Endodermal cell (in vitro differentiated cells): ENCODE results near the gene TMEM119. TPM values are rescaled to one million over a fixed set of nuclear protein-coding genes. Genes with fewer than 3 reads are reported as not detected.

Experiments used
- DNase-seq: peaks from one replicate; pipeline ENCODE4 v3.0.0-alpha.2; 2017
- H3K27ac ChIP-seq: 2 replicates; pipeline ENCODE4 v1.5.1; 2013; ENCODE audit warnings: mild to moderate bottlenecking, low read depth, low read length, moderate library complexity
- H3K27me3 ChIP-seq: 2 replicates; pipeline ENCODE4 v1.6.1; 2013; ENCODE audit warnings: mild to moderate bottlenecking, low read length, moderate library complexity; ENCODE audit not compliant: insufficient read depth, control insufficient read depth, poor library complexity, severe bottlenecking
- H3K36me3 ChIP-seq: 2 replicates; pipeline ENCODE4 v1.7.0; 2013; ENCODE audit warnings: mild to moderate bottlenecking, low read length, moderate library complexity; ENCODE audit not compliant: control insufficient read depth, insufficient read depth
- H3K4me1 ChIP-seq: one replicate; pipeline ENCODE4 v1.7.0; 2013; ENCODE audit warnings: low read length; ENCODE audit not compliant: control insufficient read depth, insufficient read depth
- H3K4me3 ChIP-seq: 2 replicates; pipeline ENCODE4 v1.5.1; 2013; ENCODE audit warnings: mild to moderate bottlenecking, low read length, moderate library complexity
- H3K9ac ChIP-seq: 2 replicates; pipeline ENCODE4 v1.6.1; 2013; ENCODE audit warnings: mild to moderate bottlenecking, low read length, moderate library complexity; ENCODE audit not compliant: poor library complexity, severe bottlenecking; ENCODE audit errors: extremely low read depth
- H3K9me3 ChIP-seq: 2 replicates; pipeline ENCODE4 v1.6.1; 2013; ENCODE audit warnings: mild to moderate bottlenecking, low read length, moderate library complexity; ENCODE audit not compliant: control insufficient read depth
- H3K27ac Mint-ChIP-seq: 2 replicates; pipeline ENCODE4 v1.8.0; 2020; ENCODE audit warnings: mixed read lengths
- H3K27me3 Mint-ChIP-seq: 2 replicates; pipeline ENCODE4 v1.8.0; 2021; ENCODE audit warnings: mild to moderate bottlenecking, mixed read lengths; ENCODE audit not compliant: insufficient read depth
- H3K36me3 Mint-ChIP-seq: 2 replicates; pipeline ENCODE4 v1.8.0; 2020; ENCODE audit warnings: low read depth, mixed read lengths
- H3K4me1 Mint-ChIP-seq: 2 replicates; pipeline ENCODE4 v1.8.0; 2020; ENCODE audit warnings: mixed read lengths
- H3K4me3 Mint-ChIP-seq: 2 replicates; pipeline ENCODE4 v1.8.0; 2020; ENCODE audit warnings: mild to moderate bottlenecking, moderate library complexity, mixed read lengths
- H3K9me3 Mint-ChIP-seq: 2 replicates; pipeline ENCODE4 v1.8.0; 2020; ENCODE audit warnings: mild to moderate bottlenecking, mixed read lengths
- WGBS, 2 experiments: methylation state at CpG; one replicate each; pipeline versions ENCODE4 v1.1.5 to v1.1.7; 2013; ENCODE audit warnings: missing lambda C conversion rate in 2 of 2, mixed read lengths in 1 of 2; ENCODE audit not compliant: insufficient coverage in 1 of 2, insufficient read length in 1 of 2; 5-methylcytosine and 5-hydroxymethylcytosine counted together
- total RNA-seq, 2 donors: library from RNA; stranded (reverse); fragmentation: NEBNext Ultra II Directional in 1 of 2; extraction: Animal tissue kit (Norgen Biotek cat#: 25700) in 1 of 2; gene quantifications; 2 replicates in 1 of 2; 3 replicates in 1 of 2; pipeline ENCODE4 v1.2.1, GENCODE V29; 2021
- TF ChIP-seq, protein P1 (sequence below): fragments of 200-600 bp; sonication (generic); conservative IDR thresholded peaks from 2 replicates; pipeline ENCODE4 v1.5.0; 2021; ENCODE audit warnings: antibody characterized with exemption, mild to moderate bottlenecking

Gene TMEM119
- total RNA-seq, 2 donors from 2014 or later = 0.11 to 0.15 TPM

DNA sequence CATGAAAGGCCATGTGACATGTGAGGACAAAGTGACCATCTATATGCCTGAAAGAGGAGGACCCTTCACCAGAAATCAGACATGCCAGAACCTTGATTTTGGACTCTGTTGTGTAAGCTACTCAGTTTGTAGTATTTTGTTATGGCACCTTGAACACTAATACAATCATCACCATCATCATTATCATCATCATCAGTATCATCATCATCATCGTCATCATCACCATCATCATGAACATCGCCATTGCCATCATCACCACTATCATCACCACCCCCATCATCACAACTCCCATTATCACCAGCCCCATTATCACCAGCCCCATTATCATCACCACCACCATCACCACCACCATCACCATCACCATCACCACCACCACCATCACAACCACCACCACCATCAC lies 19.6 kb downstream of the TMEM119 start:
- Histone ChIP-seq H3K9me3 (no peaks in the 10 kb centered on the region), H3K27ac (no peak overlapping the region), H3K4me3 (no peak overlapping the region), H3K27me3 (no peaks in the 10 kb centered on the region), H3K9ac (no peak overlapping the region), H3K36me3 (no peaks in the 10 kb centered on the region), H3K4me1 (no peaks in the 10 kb centered on the region)
- Mint-ChIP-seq H3K4me1 (no peaks in the 10 kb centered on the region), H3K36me3 (no peaks in the 10 kb centered on the region), H3K9me3 (no peaks in the 10 kb centered on the region), H3K27ac (no peak overlapping the region), H3K4me3 (no peak overlapping the region), H3K27me3 (peaks cover 6% of the 10 kb centered on the region)
- TF ChIP-seq, protein P1, sequence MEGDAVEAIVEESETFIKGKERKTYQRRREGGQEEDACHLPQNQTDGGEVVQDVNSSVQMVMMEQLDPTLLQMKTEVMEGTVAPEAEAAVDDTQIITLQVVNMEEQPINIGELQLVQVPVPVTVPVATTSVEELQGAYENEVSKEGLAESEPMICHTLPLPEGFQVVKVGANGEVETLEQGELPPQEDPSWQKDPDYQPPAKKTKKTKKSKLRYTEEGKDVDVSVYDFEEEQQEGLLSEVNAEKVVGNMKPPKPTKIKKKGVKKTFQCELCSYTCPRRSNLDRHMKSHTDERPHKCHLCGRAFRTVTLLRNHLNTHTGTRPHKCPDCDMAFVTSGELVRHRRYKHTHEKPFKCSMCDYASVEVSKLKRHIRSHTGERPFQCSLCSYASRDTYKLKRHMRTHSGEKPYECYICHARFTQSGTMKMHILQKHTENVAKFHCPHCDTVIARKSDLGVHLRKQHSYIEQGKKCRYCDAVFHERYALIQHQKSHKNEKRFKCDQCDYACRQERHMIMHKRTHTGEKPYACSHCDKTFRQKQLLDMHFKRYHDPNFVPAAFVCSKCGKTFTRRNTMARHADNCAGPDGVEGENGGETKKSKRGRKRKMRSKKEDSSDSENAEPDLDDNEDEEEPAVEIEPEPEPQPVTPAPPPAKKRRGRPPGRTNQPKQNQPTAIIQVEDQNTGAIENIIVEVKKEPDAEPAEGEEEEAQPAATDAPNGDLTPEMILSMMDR = no peak
- WGBS, 2 experiments = 65 to 69% methylated on average over 2 of the region's 2 CpGs
- no peak for DNase-seq

DNA sequence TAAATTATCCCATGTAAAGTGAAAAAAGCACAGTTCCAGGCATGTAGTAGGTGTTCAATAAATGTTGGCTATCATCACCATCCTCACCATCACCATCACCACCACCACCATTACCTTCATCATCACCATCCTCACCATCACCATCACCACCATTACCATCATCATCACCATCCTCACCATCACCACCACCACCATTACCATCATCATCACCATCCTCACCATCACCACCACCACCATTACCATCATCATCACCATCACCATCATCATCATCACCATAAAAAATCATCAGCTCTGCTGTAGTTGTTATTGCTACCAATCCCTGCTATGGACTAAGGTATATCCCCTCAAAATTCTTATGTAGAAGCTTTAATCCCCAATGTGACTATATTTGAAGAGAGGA lies 20.4 kb downstream of the TMEM119 start:
- Mint-ChIP-seq H3K36me3 (no peaks in the 10 kb centered on the region), H3K4me3 (no peak overlapping the region), H3K27me3 (peaks cover 6% of the 10 kb centered on the region), H3K27ac (no peak overlapping the region), H3K9me3 (no peaks in the 10 kb centered on the region), H3K4me1 (no peaks in the 10 kb centered on the region)
- Histone ChIP-seq H3K4me3 (no peak overlapping the region), H3K4me1 (no peaks in the 10 kb centered on the region), H3K9ac (no peak overlapping the region), H3K36me3 (no peaks in the 10 kb centered on the region), H3K27me3 (no peaks in the 10 kb centered on the region), H3K27ac (no peak overlapping the region), H3K9me3 (no peaks in the 10 kb centered on the region)
- DNase-seq = no peak
- TF ChIP-seq, protein P1 = no peak

DNA sequence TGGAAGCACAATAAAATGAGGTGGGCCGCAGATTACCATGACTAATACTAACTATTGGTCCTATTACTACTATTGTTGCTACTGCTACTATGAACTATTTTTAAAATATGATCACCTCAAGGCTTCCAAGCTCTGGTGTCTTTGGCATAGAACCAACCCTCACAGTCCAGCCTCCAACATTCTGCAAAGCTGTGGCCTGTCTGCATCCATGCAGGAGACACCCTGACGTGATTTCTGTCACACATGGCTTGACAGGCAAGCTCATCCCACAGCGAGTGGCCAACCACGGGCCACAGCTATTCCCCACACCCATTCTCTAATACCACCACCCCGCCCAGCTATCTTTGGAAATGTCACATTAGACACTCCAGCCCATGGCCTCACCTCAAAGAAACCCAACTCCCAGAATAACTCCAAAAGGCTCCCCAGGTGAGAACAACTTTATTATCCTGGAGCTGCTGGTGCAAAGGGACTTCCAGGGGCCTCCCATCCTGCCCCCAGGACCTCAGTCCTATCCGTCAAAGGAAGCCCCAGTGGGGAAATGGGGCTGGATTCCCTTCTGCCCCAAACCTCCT lies 21.1 kb downstream of the TMEM119 start:
- H3K36me3 Mint-ChIP-seq = no peaks in the 10 kb centered on the region
- no peak overlapping the region for H3K27ac ChIP-seq
- no peaks in the 10 kb centered on the region for H3K36me3 ChIP-seq
- H3K4me3 Mint-ChIP-seq = no peak overlapping the region
- H3K9me3 Mint-ChIP-seq = no peaks in the 10 kb centered on the region
- TF ChIP-seq, protein P1 = no peak
- H3K4me1 ChIP-seq = no peaks in the 10 kb centered on the region
- peaks cover 6% of the 10 kb centered on the region for H3K27me3 Mint-ChIP-seq
- no peaks in the 10 kb centered on the region for H3K4me1 Mint-ChIP-seq
- WGBS, 2 experiments = 70 to 84% methylated on average over 2 to 6 of the region's 6 CpGs
- H3K4me3 ChIP-seq = no peak overlapping the region
- H3K27me3 ChIP-seq = no peaks in the 10 kb centered on the region
- no peaks in the 10 kb centered on the region for H3K9me3 ChIP-seq
- peak; percentile 36 for DNase-seq
- no peak overlapping the region for H3K27ac Mint-ChIP-seq
- H3K9ac ChIP-seq = no peak overlapping the region
